ENCODE results near the gene NDUFAF2. TPM values are rescaled to one million over a fixed set of nuclear protein-coding genes. Genes with fewer than 3 reads are reported as not detected.

The NDUFAF2 gene
- total and polyA plus RNA-seq, 10 of the 15 experiments (the other 5 are each of a cell fraction or from before 2014, with no cell fraction given): 22.4 to 121 (median 65.3) TPM

- no peaks in the 10 kb centered on the region for H3K36me3 ChIP-seq (ENCODE audit: control insufficient read depth in 2 of 2, insufficient read depth in 2 of 2, low read length in 1 of 2)
- in situ Hi-C loops (cut with MboI) (no loop called here), intact Hi-C loops (cut with micrococcal nuclease; ENCODE audit: unreplicated experiment) (loop anchor here (1.0 to 5.0 kb wide), 3 partner anchors 38 to 332 kb away; partner anchors contain the start of gene SMIM15)
- H2AFZ ChIP-seq (ENCODE audit: control insufficient read depth, low read depth, low read length): no peak overlapping the region; the same call in 1 of the 2 replicates
- no peaks in the 10 kb centered on the region for H3K27me3 ChIP-seq (replicated peaks in 1 of 2; ENCODE audit: control insufficient read depth in 2 of 2, insufficient read depth in 2 of 2, low read length in 1 of 2)
- no peak for FAIRE-seq
- CTCF ChIA-PET: interaction anchor here (0.6 to 4.6 kb wide), 18 partner anchors 18 to 457 kb away, joined by 3 to 27 read pairs (median 4); partner anchors contain the start of gene ZSWIM6
- H3K9ac ChIP-seq (ENCODE audit: control insufficient read depth, insufficient read depth, low read length): no peak overlapping the region
- peak; percentile 83 for ATAC-seq
- peak; percentile 51 for DNase-seq (ENCODE audit: low read depth, low spot score)
- 3% methylated on average over 8 of the region's 8 CpGs for WGBS (ENCODE audit: insufficient coverage, insufficient replicate concordance, low lambda C conversion rate, missing lambda C conversion rate)
- POLR2A ChIA-PET: interaction anchor here (0.6 to 2.0 kb wide), 10 partner anchors 17 to 131 kb away, joined by 3 to 7 read pairs (median 4); no protein-coding TSS in a partner anchor
- H3K4me2 ChIP-seq (ENCODE audit: control insufficient read depth, insufficient read depth): peak overlapping the region; percentile 44; the same call in 1 of the 2 replicates
- H3K79me2 ChIP-seq (ENCODE audit: control insufficient read depth, insufficient read depth, low read length): no peaks in the 10 kb centered on the region
- RAD21 ChIA-PET (ENCODE audit: unreplicated experiment): interaction anchor here (0.7 to 5.1 kb wide), 21 partner anchors 17 to 457 kb away, joined by 3 to 64 read pairs (median 4); partner anchors contain the start of gene ZSWIM6
- H3K4me1 ChIP-seq (ENCODE audit: control insufficient read depth, insufficient read depth, low read length): peaks cover 2% of the 10 kb centered on the region; the same call in 1 of the 2 replicates
- H3K27ac ChIP-seq (ENCODE audit: control insufficient read depth, insufficient read depth): peak overlapping the region; percentile 28; the same call in 1 of the 2 replicates
- BruUV-seq (replicated peaks): no TSS peak
- H4K20me1 ChIP-seq (ENCODE audit: control insufficient read depth, insufficient read depth): no peaks in the 10 kb centered on the region
- no peak overlapping the region for H3K4me3 ChIP-seq
- H3K9me3 ChIP-seq (replicated peaks; ENCODE audit: control insufficient read depth, insufficient read depth, low read length): no peaks in the 10 kb centered on the region; the same call in 2 of the 3 replicates
- SMC1A ChIA-PET (ENCODE audit: uncharacterized antibody, unreplicated experiment): interaction anchor here (0.8 to 4.6 kb wide), 29 partner anchors 9 to 458 kb away, joined by 3 to 34 read pairs (median 6); no protein-coding TSS in a partner anchor
- no peak for TF ChIP-seq TCF7 (IDR thresholded peaks at IDR 0.05; ENCODE audit: borderline replicate concordance)
- no peak for TF ChIP-seq E4F1 (IDR thresholded peaks at IDR 0.05; ENCODE audit: borderline replicate concordance, partially characterized antibody)
- TF ChIP-seq SPI1 (IDR thresholded peaks at IDR 0.05; ENCODE audit: borderline replicate concordance, insufficient read depth, low read depth, low read length): no peak
- TF ChIP-seq SIN3A (IDR thresholded peaks at IDR 0.05; ENCODE audit: low read depth, low read length): no peak
- TF ChIP-seq GATAD2B (conservative IDR thresholded peaks at IDR 0.05; ENCODE audit: low read depth): peak; percentile 92
- no peak for TF ChIP-seq TCF3 (IDR thresholded peaks at IDR 0.05; ENCODE audit: borderline replicate concordance, insufficient read depth, low read depth, low read length)
- no peak for TF ChIP-seq ASH2L (IDR thresholded peaks at IDR 0.05; ENCODE audit: borderline replicate concordance, low read depth)
- TF ChIP-seq CBX5 (IDR thresholded peaks at IDR 0.05; ENCODE audit: low read depth): no peak
- peak; percentile 32; the same call in 1 of the 2 replicates for TF ChIP-seq BACH1 (IDR thresholded peaks at IDR 0.05; ENCODE audit: borderline replicate concordance)
- TF ChIP-seq ZBTB33 (IDR thresholded peaks at IDR 0.05): no peak
- TF ChIP-seq POLR2AphosphoS5 (IDR thresholded peaks at IDR 0.05; ENCODE audit: low read length): 0 out of 2 replicates have a peak, but pooled peaks have one; percentile 42
- no peak for TF ChIP-seq TAF1 (IDR thresholded peaks at IDR 0.05; ENCODE audit: borderline replicate concordance, low read depth, low read length)
- TF ChIP-seq ZNF687 (IDR thresholded peaks at IDR 0.05): peak; percentile 54; the same call in 1 of the 2 replicates
- peak; percentile 57; the same call in 1 of the 2 replicates for TF ChIP-seq FOXM1 (IDR thresholded peaks at IDR 0.05; ENCODE audit: low read depth, low read length)
- TF ChIP-seq PAX8 (IDR thresholded peaks at IDR 0.05): no peak
Measured at GRCh38 chr5:61200582-61201155, 255.7 kb downstream of the NDUFAF2 start.
